OCI-LY3 (cell line): ENCODE results near the gene SNAP47.
A peak's percentile ranks its signal among the peaks of the same experiment; 100 is the strongest.

Source experiments
- H2AFZ ChIP-seq: fragments of 200-600, 300-600 bp; shearing (Covaris generic); 2 replicates; pipeline ENCODE4 v1.6.0; 2014; ENCODE audit warnings: antibody characterized with exemption, low read depth, low read length
- H3K27ac ChIP-seq: fragments of 200-600, 300-600 bp; sonication (generic); 2 replicates; pipeline ENCODE4 v1.5.1; 2014; ENCODE audit warnings: mild to moderate bottlenecking, low read length, moderate library complexity, mixed read lengths
- H3K27me3 ChIP-seq: fragments of 200-600, 300-600 bp; sonication (generic); 2 replicates; pipeline ENCODE4 v1.6.1; 2014; ENCODE audit warnings: low read depth, low read length, mixed read lengths
- H3K36me3 ChIP-seq: fragments of 200-600, 300-600 bp; sonication (generic); replicated peaks from 2 replicates; pipeline ENCODE3; 2014; ENCODE audit warnings: low read depth, low read length, mixed read lengths
- H3K4me1 ChIP-seq: fragments of 300-600, 200-600 bp; sonication (generic); 2 replicates; pipeline ENCODE4 v1.6.1; 2014; ENCODE audit warnings: low read length, mixed read lengths
- H3K4me2 ChIP-seq: fragments of 200-600, 300-600 bp; sonication (generic); 2 replicates; pipeline ENCODE4 v1.6.1; 2014; ENCODE audit warnings: low read length, mixed read lengths
- H3K4me3 ChIP-seq: fragments of 300-600, 200-600 bp; sonication (generic); 2 replicates; pipeline ENCODE4 v1.5.1; 2014; ENCODE audit warnings: antibody characterized with exemption, mild to moderate bottlenecking, low read length, moderate library complexity
- H3K79me2 ChIP-seq: fragments of 300-600, 200-600 bp; shearing (Covaris generic); 2 replicates; pipeline ENCODE4 v1.6.1; 2014; ENCODE audit warnings: mild to moderate bottlenecking, low read length, mixed read lengths
- H3K9ac ChIP-seq: fragments of 300-600, 200-600 bp; shearing (Covaris generic); 2 replicates; pipeline ENCODE4 v1.6.0; 2014; ENCODE audit warnings: mild to moderate bottlenecking, low read length, moderate library complexity
- H3K9me3 ChIP-seq: fragments of 200-600, 300-600 bp; shearing (Covaris generic); 2 replicates; pipeline ENCODE4 v1.6.1; 2014; ENCODE audit warnings: low read length, mixed read lengths; ENCODE audit not compliant: insufficient read depth
- H4K20me1 ChIP-seq: fragments of 200-600, 300-600 bp; sonication (generic); 2 replicates; pipeline ENCODE4 v1.6.1; 2016; ENCODE audit warnings: low read length, mixed read lengths; ENCODE audit not compliant: insufficient read depth
- EZH2phosphoT487 ChIP-seq: fragments of 200-600 bp; shearing (Covaris generic); IDR thresholded peaks from 2 replicates; pipeline ENCODE4 v1.6.1; 2018; ENCODE audit warnings: antibody characterized with exemption, mixed run types, low read depth
- TF ChIP-seq, protein P1 (sequence below): fragments of 200-600, 300-600 bp; sonication (generic); IDR thresholded peaks from 2 replicates; pipeline ENCODE4 v1.5.1; 2014; ENCODE audit warnings: antibody characterized with exemption, low read length, low read depth

SNAP47 gene

DNA sequence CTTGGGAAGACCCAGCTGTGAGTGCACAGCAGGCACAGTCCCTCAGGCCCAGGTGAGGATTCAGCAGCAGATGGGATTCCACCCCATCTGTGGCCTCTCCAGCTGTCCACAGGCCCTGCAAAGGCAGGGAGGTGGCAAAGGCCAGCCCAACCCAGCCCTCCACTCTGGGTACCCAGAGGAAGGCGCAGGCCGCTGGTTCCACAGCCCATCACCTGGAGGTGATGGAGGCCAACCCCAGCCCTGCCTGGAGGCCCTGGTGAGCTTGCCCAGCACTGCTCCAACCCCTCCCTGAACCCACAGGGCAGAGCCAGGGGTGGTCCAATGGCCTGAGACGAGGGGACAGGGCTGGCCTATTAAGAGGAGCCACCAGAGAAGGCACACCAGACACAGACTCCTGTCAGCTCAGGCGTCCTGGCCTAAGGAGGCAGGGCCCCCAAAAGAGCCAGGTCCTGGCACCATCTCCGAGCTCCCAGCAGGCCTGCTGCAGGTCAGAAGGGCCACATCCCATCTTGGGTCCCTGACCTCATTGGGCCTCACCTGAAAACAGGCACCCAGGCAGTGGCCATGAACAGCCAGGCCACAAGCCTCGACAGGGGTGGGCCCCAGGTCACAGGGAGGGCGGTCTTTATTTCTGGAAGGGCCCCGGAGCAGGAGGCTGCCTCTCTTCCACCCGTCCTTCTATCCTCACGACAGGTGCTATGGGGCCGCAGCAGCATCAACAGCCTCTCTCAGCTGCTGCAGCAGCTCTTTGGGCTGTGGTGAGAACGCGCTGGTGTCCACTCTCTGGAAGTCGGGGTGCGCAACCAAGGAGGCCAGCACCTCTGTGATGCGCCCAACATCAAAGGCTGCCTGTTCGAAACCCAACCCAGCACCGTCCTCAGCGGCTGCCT is 3.3 kb upstream of the SNAP47 start:
- H4K20me1 ChIP-seq, result peaks cover 14% of the 10 kb centered on the region
- peaks cover 4% of the 10 kb centered on the region; the same call in 1 of the 2 replicates for H3K9me3 ChIP-seq
- H3K27ac ChIP-seq, result no peak overlapping the region

DNA sequence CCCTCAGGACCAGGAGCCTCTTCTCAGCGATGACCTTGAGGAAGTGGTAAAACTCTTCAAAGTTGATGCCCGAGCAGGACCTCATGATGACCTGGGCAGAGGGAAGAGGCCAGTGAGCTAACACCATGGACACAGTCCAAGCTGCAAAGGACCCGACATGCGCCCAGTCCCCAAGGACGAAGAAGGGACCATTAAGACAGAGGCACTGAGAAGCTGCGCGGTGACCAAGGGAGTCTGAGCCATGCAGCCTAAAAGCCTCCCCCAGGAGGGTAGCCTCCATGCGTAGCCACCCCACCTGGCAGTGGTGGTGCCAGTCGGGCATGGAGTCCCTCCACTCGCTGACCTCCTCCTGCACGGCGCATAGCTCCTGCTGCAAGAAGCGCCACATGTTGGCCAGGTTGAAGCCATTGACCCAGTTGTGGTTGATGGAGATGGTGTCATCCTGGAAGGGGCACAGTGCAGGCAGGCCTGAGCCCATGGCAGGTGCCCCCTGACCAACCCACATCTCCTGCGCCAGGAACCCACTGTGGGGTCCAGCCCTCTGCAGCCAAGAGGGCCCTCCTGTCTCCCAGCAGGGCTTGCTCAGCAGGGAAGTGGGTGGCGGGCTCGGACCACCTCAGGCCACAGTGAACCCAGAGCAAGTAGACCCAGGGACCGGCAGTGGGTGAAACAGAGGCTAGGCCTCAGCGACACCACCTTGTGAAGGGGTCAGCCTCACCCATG is 2.5 kb upstream of the SNAP47 start:
- no peak overlapping the region for H3K9ac ChIP-seq
- no peaks in the 10 kb centered on the region for H3K27me3 ChIP-seq
- no peak overlapping the region for H2AFZ ChIP-seq
- peaks cover 43% of the 10 kb centered on the region for H3K36me3 ChIP-seq
- TF ChIP-seq EZH2phosphoT487, result no peak
- TF ChIP-seq, protein P1, sequence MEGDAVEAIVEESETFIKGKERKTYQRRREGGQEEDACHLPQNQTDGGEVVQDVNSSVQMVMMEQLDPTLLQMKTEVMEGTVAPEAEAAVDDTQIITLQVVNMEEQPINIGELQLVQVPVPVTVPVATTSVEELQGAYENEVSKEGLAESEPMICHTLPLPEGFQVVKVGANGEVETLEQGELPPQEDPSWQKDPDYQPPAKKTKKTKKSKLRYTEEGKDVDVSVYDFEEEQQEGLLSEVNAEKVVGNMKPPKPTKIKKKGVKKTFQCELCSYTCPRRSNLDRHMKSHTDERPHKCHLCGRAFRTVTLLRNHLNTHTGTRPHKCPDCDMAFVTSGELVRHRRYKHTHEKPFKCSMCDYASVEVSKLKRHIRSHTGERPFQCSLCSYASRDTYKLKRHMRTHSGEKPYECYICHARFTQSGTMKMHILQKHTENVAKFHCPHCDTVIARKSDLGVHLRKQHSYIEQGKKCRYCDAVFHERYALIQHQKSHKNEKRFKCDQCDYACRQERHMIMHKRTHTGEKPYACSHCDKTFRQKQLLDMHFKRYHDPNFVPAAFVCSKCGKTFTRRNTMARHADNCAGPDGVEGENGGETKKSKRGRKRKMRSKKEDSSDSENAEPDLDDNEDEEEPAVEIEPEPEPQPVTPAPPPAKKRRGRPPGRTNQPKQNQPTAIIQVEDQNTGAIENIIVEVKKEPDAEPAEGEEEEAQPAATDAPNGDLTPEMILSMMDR, result no peak
- H3K9me3 ChIP-seq, result no peaks in the 10 kb centered on the region
- H3K4me1 ChIP-seq, result peaks cover 50% of the 10 kb centered on the region
- peaks cover 19% of the 10 kb centered on the region for H4K20me1 ChIP-seq
- no peak overlapping the region for H3K4me3 ChIP-seq
- peaks cover 85% of the 10 kb centered on the region for H3K79me2 ChIP-seq
- H3K4me2 ChIP-seq, result no peak overlapping the region
- H3K27ac ChIP-seq, result no peak overlapping the region

More for the DNA sequence above, 3.3 kb upstream of the SNAP47 start:
- Histone ChIP-seq H3K27me3 (no peaks in the 10 kb centered on the region), H3K4me2 (no peak overlapping the region), H2AFZ (no peak overlapping the region), H3K4me1 (peaks cover 54% of the 10 kb centered on the region), H3K4me3 (no peak overlapping the region), H3K79me2 (peaks cover 77% of the 10 kb centered on the region), H3K9ac (no peak overlapping the region), H3K36me3 (peaks cover 40% of the 10 kb centered on the region)
- TF ChIP-seq EZH2phosphoT487, result no peak
- TF ChIP-seq, protein P1, result no peak

DNA sequence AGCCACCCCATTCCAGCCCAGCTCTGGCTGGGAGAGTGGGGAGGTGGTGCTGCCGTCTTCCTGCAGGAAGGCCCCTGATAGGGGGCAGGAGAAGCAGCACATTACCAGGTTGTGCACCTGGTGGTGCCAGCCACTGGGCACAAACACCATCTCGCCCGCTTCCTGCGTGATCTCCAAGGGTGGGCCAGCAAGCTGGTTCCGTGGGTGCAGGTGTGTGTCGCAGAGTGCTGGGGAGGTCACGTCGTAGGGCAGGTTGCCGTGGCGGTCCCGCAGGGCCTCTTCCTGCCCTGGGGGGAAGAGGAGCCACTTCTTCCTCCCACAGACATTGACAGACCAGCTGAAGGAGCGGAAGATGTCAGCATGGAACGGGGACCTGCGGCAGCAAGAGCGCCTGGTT is 1.9 kb upstream of the SNAP47 start:
- H4K20me1 ChIP-seq, result peaks cover 19% of the 10 kb centered on the region
- H3K27ac ChIP-seq, result peak overlapping the region; percentile 72
- H3K4me2 ChIP-seq, result peak overlapping the region; percentile 95

More for the DNA sequence above, 1.9 kb upstream of the SNAP47 start:
- TF ChIP-seq, protein P1, result no peak
- TF ChIP-seq EZH2phosphoT487, result no peak
- peaks cover 45% of the 10 kb centered on the region for H3K4me1 ChIP-seq
- peak overlapping the region; percentile 97; the same call in 1 of the 2 replicates for H3K4me3 ChIP-seq
- H3K9me3 ChIP-seq, result no peaks in the 10 kb centered on the region
- H3K36me3 ChIP-seq, result peaks cover 45% of the 10 kb centered on the region
- no peak overlapping the region for H2AFZ ChIP-seq
- peaks cover 91% of the 10 kb centered on the region for H3K79me2 ChIP-seq
- H3K27me3 ChIP-seq, result no peaks in the 10 kb centered on the region
- H3K9ac ChIP-seq, result no peak overlapping the region; the same call in 1 of the 2 replicates
